Esophagus muscularis mucosa (tissue), 4 donors: ENCODE measurements around the gene WDR17.

Source experiments
- CTCF ChIP-seq, 3 experiments: fragments of 200-600 bp in 2 of 3; fragments of 450-650 bp in 1 of 3; sonication (generic) in 2 of 3; IDR thresholded peaks; one replicate each; pipeline ENCODE4 v1.5.1; 2017 to 2019; ENCODE audit warnings: antibody characterized with exemption in 3 of 3, mild to moderate bottlenecking in 2 of 3, moderate library complexity in 1 of 3
- EP300 ChIP-seq: sonication (generic); formaldehyde crosslinking; IDR thresholded peaks from one replicate; pipeline ENCODE4 v1.6.1; 2017; ENCODE audit warnings: antibody characterized with exemption
- POLR2A ChIP-seq: fragments of 450-650 bp; IDR thresholded peaks from one replicate; pipeline ENCODE4 v1.6.1; 2017; ENCODE audit warnings: antibody characterized with exemption, moderate library complexity, mild to moderate bottlenecking, low read depth
- POLR2AphosphoS5 ChIP-seq, 2 donors: sonication (generic); formaldehyde crosslinking; IDR thresholded peaks; one replicate each; pipeline ENCODE4 v1.6.1; 2017; ENCODE audit warnings: antibody characterized with exemption in 2 of 2

DNA sequence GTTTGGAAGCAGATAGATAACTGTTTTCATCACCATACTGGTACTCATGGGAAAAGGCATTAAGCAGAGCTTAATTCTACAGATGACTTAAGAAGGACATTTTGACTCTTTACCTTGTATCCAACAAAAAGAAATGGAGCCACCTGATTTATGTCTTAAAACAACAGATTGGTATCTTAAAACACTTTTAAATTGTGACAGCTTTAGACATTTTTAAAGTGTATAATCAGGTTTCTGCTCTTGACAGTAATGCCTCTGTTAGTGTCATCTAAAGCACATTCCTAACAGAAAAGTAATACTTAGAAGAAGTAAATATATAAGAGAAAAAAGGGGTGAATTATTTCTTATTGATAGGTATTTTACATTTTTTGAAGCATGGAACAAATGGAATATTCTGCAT lies 73.9 kb downstream of the WDR17 start:
- no peak for TF ChIP-seq CTCF (IDR thresholded peaks at IDR 0.05)
- TF ChIP-seq POLR2A: no peak
- TF ChIP-seq POLR2AphosphoS5 (IDR thresholded peaks at IDR 0.05): no peak
- no peak for TF ChIP-seq EP300
